CD8-positive, alpha-beta memory T cell (primary cell): Measurements from ENCODE around the gene TRIM9. TPM values are rescaled to one million over a fixed set of nuclear protein-coding genes. Genes with fewer than 3 reads are reported as not detected.
A peak's percentile ranks its signal among the peaks of the same experiment; 100 is the strongest.
"Not testable (repeated sequence)": the region's sequence is repeated elsewhere in the genome, so short reads cannot be mapped to it uniquely, and the experiment has no call there.

Source experiments
- CTCF ChIA-PET: fragments of 350-600 bp; sonication (Branson Sonifier 250); formaldehyde crosslinking; loops from one replicate; lab custom pipeline; 2021; ENCODE audit warnings: antibody characterized with exemption; lab: Charles Lee
- POLR2A ChIA-PET: fragments of 350-600 bp; sonication (Branson Sonifier 250); formaldehyde crosslinking; loops from one replicate; lab custom pipeline; 2021; ENCODE audit warnings: antibody characterized with exemption; lab: Charles Lee
- DNase-seq, 5 donors: peaks; one replicate each; pipeline versions ENCODE4 v3.0.0 to v3.0.0-alpha.2; 2020 to 2022; ENCODE audit warnings: mixed read lengths in 1 of 5
- H3K27ac ChIP-seq: one replicate; pipeline ENCODE4 v1.7.0; 2013; ENCODE audit warnings: low read depth, mild to moderate bottlenecking, low read length, moderate library complexity
- H3K27me3 ChIP-seq: 2 replicates; pipeline ENCODE4 v1.7.0; 2013; ENCODE audit warnings: low read length, mild to moderate bottlenecking; ENCODE audit not compliant: insufficient read depth, poor library complexity, severe bottlenecking
- H3K36me3 ChIP-seq: 2 replicates; pipeline ENCODE4 v1.7.0; 2013; ENCODE audit warnings: mild to moderate bottlenecking, low read length, moderate library complexity; ENCODE audit not compliant: insufficient read depth
- H3K4me1 ChIP-seq: 2 replicates; pipeline ENCODE4 v1.7.0; 2013; ENCODE audit warnings: mild to moderate bottlenecking, low read length, moderate library complexity; ENCODE audit not compliant: insufficient read depth
- H3K4me3 ChIP-seq: 2 replicates; pipeline ENCODE4 v1.7.0; 2013; ENCODE audit warnings: mild to moderate bottlenecking, low read length
- H3K9me3 ChIP-seq: 2 replicates; pipeline ENCODE4 v1.7.0; 2013; ENCODE audit warnings: mild to moderate bottlenecking, low read length
- H3K27ac Mint-ChIP-seq, 8 donors: one replicate each; pipeline ENCODE4 v1.8.0; 2020 to 2021; ENCODE audit warnings: mixed read lengths in 8 of 8, mild to moderate bottlenecking in 6 of 8, inconsistent platforms in 3 of 8, moderate library complexity in 3 of 8
- H3K27me3 Mint-ChIP-seq, 2 donors: one replicate each; pipeline ENCODE4 v1.8.0; 2020 to 2021; ENCODE audit warnings: mixed read lengths in 2 of 2, mild to moderate bottlenecking in 1 of 2, moderate library complexity in 1 of 2
- H3K36me3 Mint-ChIP-seq, 3 donors: one replicate each; pipeline ENCODE4 v1.8.0; 2020 to 2021; ENCODE audit warnings: mixed read lengths in 3 of 3, inconsistent platforms in 1 of 3, mild to moderate bottlenecking in 1 of 3
- H3K4me1 Mint-ChIP-seq, 3 donors: one replicate each; pipeline ENCODE4 v1.8.0; 2020 to 2021; ENCODE audit warnings: mixed read lengths in 3 of 3, inconsistent platforms in 1 of 3, mild to moderate bottlenecking in 1 of 3
- H3K4me3 Mint-ChIP-seq, 7 donors: one replicate each; pipeline ENCODE4 v1.8.0; 2020 to 2021; ENCODE audit warnings: mixed read lengths in 7 of 7, mild to moderate bottlenecking in 6 of 7, moderate library complexity in 4 of 7, inconsistent platforms in 2 of 7
- H3K9me3 Mint-ChIP-seq, 5 donors: one replicate each; pipeline ENCODE4 v1.8.0; 2020 to 2022; ENCODE audit warnings: mixed read lengths in 5 of 5, mild to moderate bottlenecking in 3 of 5, moderate library complexity in 2 of 5, inconsistent platforms in 1 of 5
- polyA plus RNA-seq: library from polyadenylated mRNA; unstranded; fragments of 300-500 nt; fragmentation: Illumina TruSeq; gene quantifications from one replicate; pipeline ENCODE4 v1.2.3, GENCODE V29; 2021
- total RNA-seq, 2 experiments: library from RNA; stranded (reverse); gene quantifications; one replicate each; pipeline ENCODE4 v1.2.3, GENCODE V29; 2021

The TRIM9 gene
- total and polyA plus RNA-seq, 3 experiments from 2014 or later: 0.05 to 1.0 (median 0.85) TPM

DNA sequence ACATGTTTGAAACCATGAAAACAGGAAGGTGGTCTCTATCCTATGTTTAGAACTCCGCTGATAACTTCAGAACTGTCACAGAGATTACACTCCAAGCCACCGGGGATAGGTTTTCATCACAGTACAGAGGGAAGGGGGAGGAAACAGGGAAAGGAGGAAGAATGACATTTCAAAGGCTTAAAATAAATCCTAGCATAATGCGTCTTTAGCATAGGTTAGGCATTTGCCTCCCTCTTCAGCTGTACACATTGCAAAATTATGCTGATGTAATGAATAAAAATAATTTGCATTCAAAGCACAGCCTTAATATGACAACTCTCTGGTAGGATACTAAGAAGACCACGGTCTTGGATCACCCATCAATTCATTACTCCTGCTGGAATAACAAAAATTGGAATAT is 96.3 kb downstream of the TRIM9 start:
- H3K27me3 Mint-ChIP-seq: peaks cover 7 to 8% of the 10 kb centered on the region in 2 donors

DNA sequence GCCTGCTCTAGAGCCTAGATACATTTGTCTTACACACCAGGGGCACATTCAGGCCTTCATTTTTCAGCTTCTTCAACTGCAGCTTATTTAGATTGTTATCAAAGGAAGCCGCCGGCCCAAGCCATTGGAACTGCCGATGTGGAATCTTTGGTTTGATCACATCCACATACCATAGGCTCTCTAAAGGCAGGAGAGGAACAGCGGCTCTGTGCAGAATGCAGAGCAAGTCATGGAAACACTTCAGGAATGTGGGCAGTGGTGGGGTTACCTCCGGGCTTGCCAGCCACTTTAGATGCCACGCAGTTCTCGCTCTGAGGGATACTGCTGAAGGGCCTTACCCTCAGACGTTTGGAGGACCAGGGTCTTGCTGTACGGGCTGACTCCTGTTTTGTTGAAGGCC is 97.2 kb downstream of the TRIM9 start:
- no peak for DNase-seq
- Mint-ChIP-seq H3K36me3 (no peaks in the 10 kb centered on the region), H3K27me3 (peaks cover 9 to 13% of the 10 kb centered on the region in 2 donors), H3K27ac (no peak overlapping the region), H3K4me3 (no peak overlapping the region), H3K9me3 (no peaks in the 10 kb centered on the region), H3K4me1 (no peaks in the 10 kb centered on the region)
- Histone ChIP-seq H3K9me3 (no peaks in the 10 kb centered on the region), H3K36me3 (no peaks in the 10 kb centered on the region), H3K27ac (no peak overlapping the region), H3K4me1 (no peaks in the 10 kb centered on the region), H3K4me3 (no peak overlapping the region), H3K27me3 (no peaks in the 10 kb centered on the region)
- ChIA-PET POLR2A (no interaction called here), CTCF (no interaction called here)

More for the DNA sequence above, 96.3 kb downstream of the TRIM9 start:
- Histone ChIP-seq H3K4me1 (no peaks in the 10 kb centered on the region), H3K27me3 (no peaks in the 10 kb centered on the region), H3K4me3 (no peak overlapping the region), H3K9me3 (no peaks in the 10 kb centered on the region), H3K36me3 (no peaks in the 10 kb centered on the region), H3K27ac (no peak overlapping the region)
- Mint-ChIP-seq H3K27ac (no peak overlapping the region), H3K4me1 (no peaks in the 10 kb centered on the region), H3K4me3 (no peak overlapping the region), H3K9me3 (no peaks in the 10 kb centered on the region), H3K36me3 (no peaks in the 10 kb centered on the region)
- ChIA-PET CTCF (no interaction called here), POLR2A (no interaction called here)
- no peak for DNase-seq

DNA sequence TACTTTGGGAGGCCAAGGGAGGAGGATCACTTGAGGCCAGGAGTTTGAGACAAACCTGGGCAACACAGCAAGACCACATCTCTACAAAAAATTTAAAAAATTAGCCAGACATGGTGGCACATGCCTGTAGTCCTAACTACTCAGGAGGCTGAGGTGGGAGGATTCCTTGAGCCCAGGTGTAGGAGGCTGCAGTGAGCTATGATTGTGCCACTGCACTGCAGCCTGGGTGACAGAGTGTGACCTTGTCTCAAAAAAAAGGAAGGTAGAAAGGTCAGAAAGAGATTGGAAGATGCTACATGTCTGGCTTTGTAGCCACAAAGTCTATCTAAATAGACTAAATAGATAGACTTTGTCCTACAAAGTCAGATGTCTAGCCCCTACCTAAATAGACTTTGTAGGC is 100.7 kb downstream of the TRIM9 start:
- POLR2A ChIA-PET, CTCF ChIA-PET, H3K4me3 Mint-ChIP-seq, H3K9me3 ChIP-seq, H3K27ac Mint-ChIP-seq, H3K27me3 ChIP-seq, DNase-seq, H3K4me1 ChIP-seq, H3K4me1 Mint-ChIP-seq, H3K36me3 Mint-ChIP-seq, H3K4me3 ChIP-seq, H3K27ac ChIP-seq, H3K36me3 ChIP-seq, H3K9me3 Mint-ChIP-seq: not testable (repeated sequence)
- H3K27me3 Mint-ChIP-seq: peaks cover 14 to 26% of the 10 kb centered on the region in 2 donors

DNA sequence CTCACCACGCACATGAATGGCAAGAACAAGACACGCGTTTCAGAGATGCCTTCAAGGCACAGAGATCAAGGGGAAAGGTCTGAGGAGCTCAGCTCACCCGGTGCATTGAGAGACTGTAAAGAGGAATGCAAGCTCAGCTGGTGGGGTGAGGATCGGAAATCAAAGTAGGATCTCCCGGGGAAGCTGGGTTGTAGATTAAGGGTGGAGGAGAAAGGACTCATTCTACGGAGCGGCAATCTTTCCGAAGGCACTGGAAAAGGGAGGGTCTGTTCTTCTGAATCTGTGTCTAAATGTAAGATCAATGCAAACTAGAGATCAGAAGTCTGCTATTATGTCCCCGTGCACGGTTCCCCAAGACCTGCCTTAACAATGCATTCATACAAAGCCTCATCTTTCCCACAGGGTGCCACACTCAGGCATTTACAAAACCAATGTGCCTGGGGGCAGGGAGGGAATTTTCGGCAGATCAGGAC is 109.0 kb downstream of the TRIM9 start:
- Mint-ChIP-seq H3K9me3 (no peaks in the 10 kb centered on the region), H3K4me1 (no peaks in the 10 kb centered on the region), H3K27me3 (peaks cover 4 to 36% of the 10 kb centered on the region in 2 donors), H3K27ac (peak overlapping the region in 1 of 8 donors; percentile 75), H3K36me3 (peaks cover 0 to 2% (median 0%) of the 10 kb centered on the region in 3 donors), H3K4me3 (no peak overlapping the region)
- Histone ChIP-seq H3K36me3 (no peaks in the 10 kb centered on the region), H3K9me3 (no peaks in the 10 kb centered on the region), H3K27me3 (no peaks in the 10 kb centered on the region), H3K27ac (no peak overlapping the region), H3K4me3 (no peak overlapping the region), H3K4me1 (no peaks in the 10 kb centered on the region)
- ChIA-PET CTCF (no interaction called here), POLR2A (no interaction called here)
- no peak for DNase-seq

DNA sequence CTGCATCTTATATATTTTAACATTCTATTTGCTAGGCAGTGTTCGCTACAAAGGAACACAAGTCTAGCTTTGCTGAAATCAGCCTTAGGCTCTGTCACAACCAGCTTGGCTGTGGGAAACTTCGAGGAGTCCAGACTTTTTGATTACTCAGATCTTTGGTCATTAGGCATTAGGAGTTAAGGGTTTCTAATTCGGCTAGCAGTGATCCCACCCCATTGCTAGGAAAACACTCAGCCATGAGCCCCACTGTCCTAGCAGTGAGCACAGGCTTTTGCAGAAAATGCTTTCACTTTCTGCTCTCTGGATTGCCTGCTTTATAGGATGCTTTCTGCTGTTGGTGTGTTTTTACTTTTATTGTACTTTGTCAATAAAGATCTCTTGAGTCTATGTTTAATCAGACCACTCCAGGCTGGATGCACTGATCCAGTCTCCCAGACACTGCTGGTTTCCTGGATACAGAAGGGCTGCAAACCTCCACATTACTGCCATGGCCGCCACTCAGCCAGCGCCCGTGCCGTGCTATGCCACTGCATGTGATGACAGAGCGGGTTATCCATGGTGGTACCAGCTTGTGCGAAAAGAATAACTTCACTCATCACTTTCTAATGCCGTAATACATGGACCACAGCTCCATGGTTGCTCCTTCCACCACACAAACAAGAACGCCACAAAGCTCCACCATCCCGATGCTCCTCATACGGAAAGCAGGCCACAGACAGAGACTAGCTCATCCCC is 109.6 kb downstream of the TRIM9 start:
- no peak overlapping the region for H3K27ac ChIP-seq
- H3K36me3 ChIP-seq: no peaks in the 10 kb centered on the region
- Mint-ChIP-seq H3K27me3 (peaks cover 4 to 39% of the 10 kb centered on the region in 2 donors), H3K36me3 (peaks cover 0 to 2% (median 0%) of the 10 kb centered on the region in 3 donors), H3K4me3 (no peak overlapping the region), H3K4me1 (no peaks in the 10 kb centered on the region), H3K9me3 (no peaks in the 10 kb centered on the region), H3K27ac (peak overlapping the region in 1 of 8 donors; percentile 75)
- ChIA-PET POLR2A (no interaction called here), CTCF (no interaction called here)
- no peaks in the 10 kb centered on the region for H3K9me3 ChIP-seq
- no peaks in the 10 kb centered on the region for H3K4me1 ChIP-seq
- H3K4me3 ChIP-seq: no peak overlapping the region
- no peaks in the 10 kb centered on the region for H3K27me3 ChIP-seq
- DNase-seq: no peak

DNA sequence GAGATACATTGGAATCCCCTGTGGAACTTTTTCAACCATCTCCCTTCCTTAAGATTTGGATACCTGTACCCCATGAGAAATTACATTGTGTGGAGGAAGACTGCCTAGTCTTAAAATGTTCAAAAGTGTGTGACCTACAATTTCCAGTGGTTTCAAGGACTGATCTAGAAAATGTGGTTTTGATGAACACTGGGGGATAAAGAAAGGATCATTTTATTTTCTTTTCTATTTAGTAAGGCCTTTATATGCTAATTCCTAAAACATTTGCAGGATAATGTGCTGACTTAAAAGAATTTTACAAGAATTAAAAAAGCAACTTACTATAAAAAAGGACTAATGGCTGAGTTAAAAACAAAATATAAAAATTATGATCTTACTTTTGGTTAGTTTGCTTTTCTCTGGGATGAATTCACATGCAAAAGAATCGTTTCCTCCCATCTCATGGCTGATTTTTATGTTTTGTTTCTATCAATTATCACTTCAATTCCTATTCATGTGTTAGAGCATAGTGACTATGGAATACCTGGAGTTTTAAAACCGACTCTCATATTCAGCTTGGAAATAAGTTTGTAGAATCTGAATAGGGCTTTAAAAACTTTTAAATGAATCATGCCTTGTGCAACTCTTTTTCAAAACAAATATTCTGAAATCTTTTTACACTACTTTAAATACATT is 110.7 kb downstream of the TRIM9 start:
- Histone ChIP-seq H3K9me3 (no peaks in the 10 kb centered on the region), H3K27ac (no peak overlapping the region), H3K4me1 (no peaks in the 10 kb centered on the region), H3K36me3 (no peaks in the 10 kb centered on the region), H3K27me3 (no peaks in the 10 kb centered on the region), H3K4me3 (no peak overlapping the region)
- H3K4me1 Mint-ChIP-seq: no peaks in the 10 kb centered on the region
- peaks cover 0 to 2% (median 0%) of the 10 kb centered on the region in 3 donors for H3K36me3 Mint-ChIP-seq
- CTCF ChIA-PET: no interaction called here
- peaks cover 4 to 41% of the 10 kb centered on the region in 2 donors for H3K27me3 Mint-ChIP-seq
- POLR2A ChIA-PET: no interaction called here
- no peak for DNase-seq
- no peaks in the 10 kb centered on the region for H3K9me3 Mint-ChIP-seq
- no peak overlapping the region for H3K4me3 Mint-ChIP-seq
- no peak overlapping the region for H3K27ac Mint-ChIP-seq

DNA sequence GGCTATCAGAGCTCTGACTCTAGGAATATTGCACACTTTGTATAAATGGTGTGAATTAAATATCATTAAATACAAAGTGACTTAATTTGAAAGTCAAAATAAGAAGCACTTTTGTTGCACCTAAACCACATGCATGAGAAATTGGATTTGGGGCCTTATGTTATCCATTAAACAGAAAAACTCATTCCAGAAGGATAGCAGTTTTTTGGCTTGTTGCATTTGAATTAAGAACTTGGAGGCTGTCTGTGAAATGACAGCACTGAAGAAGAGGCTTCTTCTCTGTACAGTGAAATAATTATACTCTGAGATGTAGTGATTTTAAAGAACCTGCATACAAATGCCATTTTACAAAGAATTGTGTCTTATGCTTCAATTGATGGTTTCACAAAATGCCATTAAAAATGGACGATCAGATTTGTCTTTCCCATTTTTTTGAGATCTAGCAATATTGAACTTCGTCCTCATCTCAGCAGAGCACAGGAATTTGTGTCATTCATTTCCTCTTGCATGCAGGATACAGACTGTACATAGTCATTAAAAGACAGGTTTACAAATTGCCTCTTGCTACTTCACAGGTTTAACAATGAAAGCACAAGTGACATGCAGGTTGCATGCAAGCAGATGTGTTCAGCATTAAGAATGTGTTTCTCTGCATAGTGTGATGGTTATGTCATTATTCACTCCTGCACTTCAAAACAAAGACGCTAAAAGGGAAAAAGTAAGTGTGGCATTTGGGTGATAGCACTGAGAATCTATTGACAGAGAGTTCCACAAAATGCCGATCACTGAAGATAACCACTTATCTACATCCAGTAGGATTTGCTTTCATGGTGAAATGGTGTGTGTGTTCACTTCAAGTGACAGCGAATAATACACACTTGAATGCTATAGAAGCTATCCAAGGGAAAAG is 114.7 kb downstream of the TRIM9 start:
- Mint-ChIP-seq H3K4me1 (no peaks in the 10 kb centered on the region), H3K9me3 (no peaks in the 10 kb centered on the region), H3K36me3 (peaks cover 0 to 2% (median 0%) of the 10 kb centered on the region in 3 donors), H3K27me3 (peaks cover 6 to 41% of the 10 kb centered on the region in 2 donors), H3K4me3 (no peak overlapping the region), H3K27ac (no peak overlapping the region)
- Histone ChIP-seq H3K36me3 (no peaks in the 10 kb centered on the region), H3K4me3 (no peak overlapping the region), H3K27ac (no peak overlapping the region), H3K4me1 (no peaks in the 10 kb centered on the region), H3K27me3 (no peaks in the 10 kb centered on the region), H3K9me3 (no peaks in the 10 kb centered on the region)
- CTCF ChIA-PET: no interaction called here
- DNase-seq: no peak
- POLR2A ChIA-PET: no interaction called here

DNA sequence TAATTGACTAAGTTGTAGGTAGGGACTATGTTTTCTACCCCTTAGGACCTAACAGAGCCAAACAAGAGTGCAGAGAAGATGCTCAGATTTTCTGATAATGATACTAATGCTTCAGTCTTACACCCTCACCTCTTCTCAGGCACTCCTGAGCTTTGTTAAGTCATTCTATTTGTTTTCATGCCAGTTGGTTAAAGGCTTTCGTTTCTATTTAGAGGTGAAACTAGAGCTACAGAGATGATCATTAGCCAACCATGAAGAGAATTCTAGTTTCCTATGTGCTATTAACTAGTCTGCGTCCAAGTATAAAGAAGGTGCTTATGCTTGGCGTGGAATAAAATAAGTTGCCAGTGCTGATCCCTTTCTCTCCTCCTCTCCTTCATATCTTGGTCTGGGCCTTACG is 116.0 kb downstream of the TRIM9 start:
- Histone ChIP-seq H3K4me3 (no peak overlapping the region), H3K9me3 (no peaks in the 10 kb centered on the region), H3K27ac (no peak overlapping the region), H3K36me3 (no peaks in the 10 kb centered on the region), H3K27me3 (no peaks in the 10 kb centered on the region), H3K4me1 (no peaks in the 10 kb centered on the region)
- ChIA-PET POLR2A (no interaction called here), CTCF (no interaction called here)
- no peak for DNase-seq
- H3K27me3 Mint-ChIP-seq: peaks cover 6 to 41% of the 10 kb centered on the region in 2 donors
- no peak overlapping the region for H3K27ac Mint-ChIP-seq
- peaks cover 0 to 2% (median 0%) of the 10 kb centered on the region in 3 donors for H3K36me3 Mint-ChIP-seq
- H3K4me3 Mint-ChIP-seq: no peak overlapping the region
- H3K4me1 Mint-ChIP-seq: no peaks in the 10 kb centered on the region
- H3K9me3 Mint-ChIP-seq: no peaks in the 10 kb centered on the region
